Measurements from ENCODE around the gene C6orf62. TPM values are rescaled to one million over a fixed set of nuclear protein-coding genes. Genes with fewer than 3 reads are reported as not detected.

The C6orf62 gene
- total RNA-seq (2022; extraction: Qiagen RNA extraction; ENCODE audit: low read depth) = 54.0 to 62.4 TPM (median 56.7 TPM) in 5 replicates

GRCh38 chr6:24719125-24719971 is at the start of gene C6orf62:
C6orf62 (minus strand) TSS chr6:24719154; CDS start chr6:24718668, 486 bp downstream.

DNA sequence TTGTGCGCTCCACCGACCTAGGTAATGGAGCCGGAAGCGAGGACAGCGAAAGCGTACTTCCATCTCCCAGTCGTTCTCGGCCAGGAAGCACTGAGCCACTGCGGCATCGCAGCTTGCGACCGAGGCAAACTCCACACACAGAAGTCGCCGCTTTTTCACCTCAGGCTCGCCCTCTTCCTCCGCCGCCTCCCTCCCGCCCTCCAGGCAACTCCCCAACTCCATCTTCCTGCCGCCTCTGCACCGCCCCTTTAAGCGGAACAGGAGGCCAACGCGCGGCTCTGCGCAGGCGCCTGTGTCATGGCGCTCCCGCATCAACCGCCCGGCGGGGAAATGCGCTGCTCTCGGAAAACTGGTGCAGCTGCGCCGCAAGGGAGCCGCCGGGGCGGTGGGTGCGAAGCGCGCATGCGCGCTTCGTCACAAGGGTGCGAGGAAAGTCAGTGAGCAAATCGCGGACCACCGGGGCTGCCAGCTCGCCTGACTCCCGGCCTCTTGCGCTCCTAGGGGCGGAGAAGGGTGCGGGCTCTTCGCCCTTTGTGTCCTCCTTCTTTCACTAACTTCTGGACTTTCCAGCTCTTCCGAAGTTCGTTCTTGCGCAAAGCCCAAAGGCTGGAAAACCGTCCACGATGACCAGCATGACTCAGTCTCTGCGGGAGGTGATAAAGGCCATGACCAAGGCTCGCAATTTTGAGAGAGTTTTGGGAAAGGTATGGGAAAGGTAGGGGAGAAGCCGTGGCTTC is 52.1 kb downstream of the C6orf62 start, which contains the start of the genes ACOT13 and TDP2:
TSS of gene ACOT13 (plus strand) at position 437 of the 737 bp plus-strand sequence. CDS start at position 624, 187 bp downstream.
TSS of gene TDP2 (minus strand) at position 259 of the 737 bp plus-strand sequence. CDS start at position 222, 37 bp downstream.

Other genes with a start within 250 kb of the C6orf62 start
- gene GPLD1, start 229.6 kb downstream of the C6orf62 start, total RNA-seq (2022; extraction: Qiagen RNA extraction; ENCODE audit: low read depth) = 0.84 to 1.1 TPM (median 0.91 TPM) in 5 replicates
- gene ALDH5A1, start 224.2 kb downstream of the C6orf62 start, total RNA-seq (2022; extraction: Qiagen RNA extraction; ENCODE audit: low read depth) = 6.6 to 8.7 TPM (median 8.4 TPM) in 5 replicates
- 2.9 to 3.5 TPM (median 3.2 TPM) in 5 replicates for gene KIAA0319, start 73.0 kb downstream of the C6orf62 start, total RNA-seq (2022; extraction: Qiagen RNA extraction; ENCODE audit: low read depth)
- 44.1 to 51.3 TPM (median 47.3 TPM) in 5 replicates for gene TDP2, start 52.3 kb downstream of the C6orf62 start, total RNA-seq (2022; extraction: Qiagen RNA extraction; ENCODE audit: low read depth)
- gene ACOT13, start 52.1 kb downstream of the C6orf62 start, total RNA-seq (2022; extraction: Qiagen RNA extraction; ENCODE audit: low read depth) = 19.0 to 30.1 TPM (median 26.7 TPM) in 5 replicates
- 52.8 to 59.8 TPM (median 56.4 TPM) in 5 replicates for gene GMNN, start 55.8 kb upstream of the C6orf62 start, total RNA-seq (2022; extraction: Qiagen RNA extraction; ENCODE audit: low read depth)
- gene ARMH2, start 79.8 kb upstream of the C6orf62 start, total RNA-seq (2022; extraction: Qiagen RNA extraction; ENCODE audit: low read depth) = not detected in 5 replicates
- gene RIPOR2, start 216.8 kb upstream of the C6orf62 start, total RNA-seq (2022; extraction: Qiagen RNA extraction; ENCODE audit: low read depth) = not detected in 5 replicates